Iris pigment epithelial cell (primary cell): ENCODE results near the gene ZNF280C.
"Not testable (repeated sequence)": the region's sequence is repeated elsewhere in the genome, so short reads cannot be mapped to it uniquely, and the experiment has no call there.

Experiments
- DNase-seq: peaks from one replicate; pipeline ENCODE4 v3.0.0-alpha.2; 2011; ENCODE audit warnings: low read depth

ZNF280C gene

GRCh38 chrX:130260316-130260715 is 8.4 kb downstream of the ZNF280C start:
- DNase-seq, result peak; percentile 44

DNA sequence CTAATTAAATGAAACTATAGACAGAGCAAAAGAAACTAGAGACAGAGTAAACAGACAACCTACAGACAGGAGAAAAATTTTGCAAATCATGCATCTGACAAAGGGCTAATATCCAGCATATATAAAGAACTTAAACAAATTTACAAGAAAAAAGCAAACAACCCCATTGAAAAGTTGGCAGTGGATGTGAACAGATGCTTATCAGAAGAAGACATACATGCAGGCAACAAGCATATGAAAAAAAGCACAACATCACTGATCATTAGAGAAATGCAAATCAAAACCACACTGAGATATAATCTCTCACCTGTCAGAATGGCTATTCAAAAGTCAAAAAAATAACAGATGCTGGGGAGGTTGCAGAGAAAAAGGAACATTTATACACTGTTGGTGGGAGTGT is 14.8 kb downstream of the ZNF280C start:
- DNase-seq, result no peak

GRCh38 chrX:130251671-130252070 is 17.0 kb downstream of the ZNF280C start:
- DNase-seq, result no peak

- no peak for DNase-seq
Measured at GRCh38 chrX:130247996-130248395, 20.7 kb downstream of the ZNF280C start.

DNA sequence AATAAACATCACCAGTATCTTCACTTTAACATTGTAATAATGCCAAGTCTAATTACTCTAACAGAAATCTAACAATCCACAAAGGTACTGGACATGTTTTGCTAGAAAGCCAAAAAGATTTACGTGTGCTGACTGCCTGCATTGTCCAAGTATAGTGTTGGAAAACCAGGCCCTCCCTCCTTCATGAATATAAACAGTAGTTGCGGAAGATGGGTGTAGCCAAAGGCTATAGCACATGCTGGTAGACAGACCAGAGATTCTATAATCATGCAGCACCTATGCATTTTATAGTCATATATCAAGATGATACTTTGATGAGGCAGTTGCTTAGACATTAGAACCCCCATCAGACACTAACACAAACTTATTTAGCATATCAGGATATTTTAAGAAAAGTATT is 22.6 kb downstream of the ZNF280C start:
- no peak for DNase-seq

DNA sequence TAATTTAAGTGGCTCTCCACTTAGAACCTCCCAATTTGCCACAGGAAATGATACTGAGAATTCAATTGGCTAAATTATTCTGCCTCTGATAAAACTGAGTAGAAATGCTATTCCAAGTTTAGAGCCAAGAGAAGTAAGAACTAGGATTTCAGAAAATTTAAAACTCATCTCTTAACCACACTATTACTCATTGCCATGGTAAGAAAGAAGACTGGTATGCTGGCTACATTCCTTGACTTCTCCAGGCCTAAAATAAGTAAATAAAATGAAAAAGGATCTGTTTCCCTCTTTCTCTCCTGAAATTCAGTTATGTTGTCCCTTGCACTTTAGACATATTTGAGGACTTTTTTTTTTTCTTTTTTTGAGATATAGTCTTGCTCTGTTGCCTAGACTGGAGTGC is 23.3 kb downstream of the ZNF280C start:
- peak; percentile 76 for DNase-seq

DNA sequence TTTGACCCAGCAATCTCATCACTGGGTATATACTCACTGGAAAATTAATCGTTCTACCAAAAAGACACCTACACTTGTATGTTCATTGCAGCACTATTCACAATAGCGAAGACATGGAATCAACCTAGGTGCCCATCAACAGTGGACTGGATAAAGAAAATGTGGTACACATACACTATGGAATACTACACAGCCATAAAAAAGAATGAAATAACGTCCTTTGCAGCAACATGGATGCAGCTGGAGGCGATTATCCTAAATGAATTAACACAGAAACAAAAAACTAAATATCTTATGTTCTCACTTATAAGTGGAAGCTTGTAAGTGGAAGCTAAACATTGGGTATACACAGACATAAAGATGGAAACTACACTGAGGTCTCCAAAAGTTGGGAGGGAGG is 37.5 kb downstream of the ZNF280C start:
- not testable (repeated sequence) for DNase-seq

- no peak for DNase-seq
Measured at GRCh38 chrX:130228871-130229270, 39.8 kb downstream of the ZNF280C start.

DNA sequence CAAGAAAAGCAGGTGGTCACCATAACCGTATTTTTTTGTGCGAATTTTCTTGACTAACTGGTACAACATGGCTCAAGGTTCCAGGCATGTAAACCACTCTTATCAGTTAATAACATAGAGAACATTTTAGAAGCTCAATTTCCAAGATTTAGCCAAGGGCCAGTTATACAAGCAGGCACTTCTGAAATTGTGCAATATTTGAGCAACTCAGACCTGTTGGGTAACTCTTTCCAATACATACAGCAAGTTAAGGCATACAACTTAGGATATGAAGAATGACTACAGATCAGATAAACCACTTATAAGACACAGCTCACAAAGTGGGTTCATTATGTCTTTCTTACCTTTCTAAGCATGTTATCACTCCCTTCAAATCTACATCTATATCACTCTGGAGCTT is 43.9 kb downstream of the ZNF280C start:
- peak; percentile 71 for DNase-seq

DNA sequence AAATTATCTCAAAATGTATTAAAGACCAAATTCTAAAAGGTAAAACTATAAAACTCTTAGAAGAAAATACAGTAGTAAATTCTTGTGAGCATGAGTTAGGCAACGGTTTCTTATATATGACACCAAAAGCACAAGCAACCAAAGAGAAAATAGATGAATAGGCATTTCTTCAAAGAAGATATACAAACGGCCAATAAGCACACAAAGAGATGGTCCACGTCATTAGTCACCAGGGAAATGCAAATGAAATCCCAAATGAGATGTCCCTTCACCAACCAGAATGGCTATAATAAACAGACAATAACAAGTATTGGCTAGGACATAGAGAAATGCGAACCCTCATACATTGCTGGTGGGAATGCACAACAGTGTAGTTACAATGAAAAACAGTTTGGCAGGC is 52.4 kb downstream of the ZNF280C start:
- peak; percentile 10 for DNase-seq

DNA sequence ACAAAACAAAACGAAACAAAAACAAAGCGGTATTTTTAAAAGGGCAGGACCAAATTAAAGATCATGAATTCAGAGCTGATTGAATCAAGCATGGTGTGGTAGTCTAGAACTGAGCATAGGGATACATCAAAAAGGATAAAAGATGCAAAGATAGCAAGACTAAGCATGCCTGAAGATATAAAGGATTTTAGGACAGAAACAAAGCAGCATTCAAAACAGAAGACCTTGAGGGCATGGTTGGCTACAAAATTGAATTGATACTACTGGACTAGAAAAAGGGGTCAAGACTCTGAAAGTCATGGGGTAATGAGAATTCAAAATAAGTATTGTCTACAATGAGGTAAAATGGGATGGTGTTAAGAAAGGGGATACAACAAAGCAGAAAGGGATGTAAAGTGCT is 55.3 kb downstream of the ZNF280C start:
- no peak for DNase-seq

GRCh38 chrX:130212371-130212770 is 56.3 kb downstream of the ZNF280C start:
- no peak for DNase-seq

DNA sequence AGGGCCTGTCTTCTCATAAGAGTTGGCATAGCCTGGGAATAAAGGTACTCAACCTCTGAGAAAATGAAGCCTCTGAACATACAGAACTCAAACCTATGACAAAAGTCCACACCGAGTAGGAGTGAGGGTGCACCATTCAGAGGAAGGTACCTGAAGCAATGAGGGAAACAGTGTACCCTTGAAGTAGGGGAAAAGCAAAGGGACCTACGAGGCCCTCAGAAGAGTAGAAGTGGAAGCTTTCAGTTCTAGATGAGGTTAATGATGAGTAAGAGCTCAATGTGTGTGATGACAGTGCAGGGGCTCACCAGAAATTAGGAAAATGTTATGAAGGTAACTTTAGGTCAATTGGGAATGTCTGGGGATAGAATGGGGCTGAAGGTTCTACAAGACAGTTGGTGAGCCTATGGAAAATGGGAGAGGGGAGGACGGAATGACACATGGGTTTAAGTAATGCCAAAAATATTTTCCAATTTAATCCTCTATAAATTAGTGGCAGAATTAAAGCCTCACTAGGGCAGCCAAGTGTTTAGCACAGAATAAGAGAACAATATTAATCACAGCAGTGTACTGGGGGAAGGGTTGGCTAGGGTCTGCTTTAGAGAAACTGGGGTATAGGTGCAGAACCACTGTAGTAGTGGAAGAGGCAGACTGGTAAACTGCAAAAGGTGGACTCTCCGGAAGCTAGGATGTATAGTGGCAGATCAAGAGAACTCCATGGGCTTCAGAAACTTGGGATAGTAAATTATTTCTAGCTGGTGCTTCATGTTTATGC is 57.1 kb downstream of the ZNF280C start:
- DNase-seq, result no peak

DNA sequence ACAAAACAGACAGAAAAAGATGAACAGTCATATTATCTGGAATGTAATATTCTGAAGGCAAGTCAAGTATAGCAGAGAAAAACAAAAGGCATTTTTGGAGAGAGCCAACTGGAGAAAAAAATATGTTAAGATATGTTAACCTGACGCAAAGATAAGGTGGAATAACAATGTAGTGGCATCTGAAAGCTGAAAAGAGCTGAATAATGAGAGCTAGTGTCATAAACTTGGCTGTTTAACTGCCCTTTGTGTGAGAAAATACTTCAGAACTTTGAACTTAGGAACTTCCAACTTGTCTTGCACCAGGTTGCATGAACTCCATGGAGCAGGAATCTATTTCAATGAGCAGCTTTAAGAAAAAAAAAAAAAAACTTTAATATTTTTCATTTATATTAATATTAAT is 64.1 kb downstream of the ZNF280C start:
- DNase-seq, result no peak

GRCh38 chrX:130197464-130197863 is 71.2 kb downstream of the ZNF280C start:
- no peak for DNase-seq

- peak; percentile 3 for DNase-seq
Measured at GRCh38 chrX:130196466-130196865, 72.2 kb downstream of the ZNF280C start.

GRCh38 chrX:130190801-130191200 is 77.9 kb downstream of the ZNF280C start:
- no peak for DNase-seq

DNA sequence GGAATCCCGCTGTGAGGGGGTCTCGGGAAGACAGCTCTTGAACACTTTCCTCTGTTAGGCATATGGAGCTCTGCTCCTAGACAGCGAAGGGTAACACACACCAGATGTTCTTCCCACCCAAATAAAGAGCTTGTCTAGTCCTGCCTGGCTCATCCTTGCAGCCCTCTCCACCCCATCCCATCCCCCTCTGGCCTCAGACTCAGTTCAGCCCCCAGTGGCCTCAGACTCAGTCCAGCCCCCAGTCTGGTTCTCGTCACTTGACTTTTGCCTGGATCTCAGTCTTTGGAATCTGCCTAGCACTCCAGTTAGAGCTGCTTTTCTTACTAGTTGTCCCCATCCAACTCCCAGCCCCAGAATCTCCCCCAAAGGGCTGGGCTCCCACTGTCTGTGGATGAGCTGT is 82.0 kb downstream of the ZNF280C start:
- no peak for DNase-seq

GRCh38 chrX:130184857-130185256 is 83.8 kb downstream of the ZNF280C start:
- no peak for DNase-seq

DNA sequence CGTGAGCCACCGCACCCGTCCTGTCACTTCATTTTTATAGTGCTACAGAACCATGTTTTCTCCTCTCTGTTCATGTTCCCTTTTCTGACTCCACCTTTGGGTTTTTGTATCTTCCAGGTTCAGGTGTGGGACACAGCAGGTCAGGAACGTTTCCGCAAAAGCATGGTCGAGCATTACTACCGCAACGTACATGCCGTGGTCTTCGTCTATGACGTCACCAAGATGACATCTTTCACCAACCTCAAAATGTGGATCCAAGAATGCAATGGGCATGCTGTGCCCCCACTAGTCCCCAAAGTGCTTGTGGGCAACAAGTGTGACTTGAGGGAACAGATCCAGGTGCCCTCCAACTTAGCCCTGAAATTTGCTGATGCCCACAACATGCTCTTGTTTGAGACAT is 84.5 kb downstream of the ZNF280C start:
- DNase-seq, result no peak

DNA sequence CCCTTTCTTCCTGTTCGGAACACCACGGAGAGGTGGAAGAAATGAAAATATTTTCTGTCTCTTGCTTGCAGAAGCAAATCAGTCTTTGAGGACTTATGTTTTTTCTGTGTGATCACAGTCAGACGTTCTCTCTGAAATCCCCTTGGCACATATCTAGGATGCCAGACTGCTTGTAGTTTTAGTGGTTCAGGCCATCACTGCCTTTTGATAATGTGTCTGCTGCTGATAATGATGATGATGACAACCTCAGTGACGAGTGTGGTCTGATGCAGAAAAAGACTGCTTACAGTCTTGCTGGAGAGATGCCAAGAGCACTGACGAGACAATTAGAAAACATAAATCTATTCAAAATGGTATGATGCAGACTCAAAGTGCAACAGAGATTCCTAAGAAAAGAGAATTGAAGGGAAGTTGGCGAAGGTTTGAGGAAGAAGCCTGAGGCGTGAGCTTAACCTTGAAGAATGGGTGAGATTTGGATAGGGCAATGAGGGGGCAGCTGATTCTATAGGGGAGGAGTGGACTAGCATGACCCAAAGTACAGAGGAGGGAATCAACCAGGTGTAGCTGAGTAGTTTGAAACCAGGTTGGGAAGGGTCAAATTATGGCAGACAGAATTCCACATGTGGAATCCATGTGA is 89.0 kb downstream of the ZNF280C start:
- peak; percentile 26 for DNase-seq

GRCh38 chrX:130179170-130179569 is 89.5 kb downstream of the ZNF280C start:
- no peak for DNase-seq

DNA sequence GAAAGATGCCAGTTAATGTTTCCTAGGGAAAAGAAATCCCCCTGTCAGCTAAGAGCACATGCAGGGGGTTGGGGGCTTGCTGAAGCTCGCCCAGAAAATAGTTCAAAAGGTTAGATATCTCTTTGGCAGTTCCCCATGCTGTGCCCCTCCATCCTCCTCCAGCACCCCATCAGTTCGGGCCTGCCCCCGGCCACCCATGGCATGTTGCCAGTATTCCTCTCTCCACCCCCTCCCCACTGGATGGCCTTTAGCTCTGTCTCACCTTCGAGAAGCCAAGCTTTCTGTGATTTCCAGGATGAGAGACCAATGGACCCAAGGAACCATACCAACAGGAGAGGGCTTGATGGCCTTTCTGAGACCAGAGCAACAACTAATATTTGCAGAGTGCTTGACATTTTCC is 91.8 kb downstream of the ZNF280C start:
- DNase-seq, result no peak

- DNase-seq, result peak; percentile 14
Measured at GRCh38 chrX:130176354-130176776, 92.3 kb downstream of the ZNF280C start.
